HL-60/S4 treated with retinoic acid at 250 ng/mL for 4 days and 3 days (cell line): Measurements from ENCODE around the gene ADSL.

ENCODE experiments used
- in situ Hi-C: fragments of 300-500 bp; cut with MboI; formaldehyde crosslinking; loops from 2 replicates; pipeline ENCODE4 v1.7.0; 2022; ENCODE audit warnings: low sequenced_read_pairs

Gene ADSL

GRCh38 chr22:40326905-40327735 is 19.2 kb upstream of the ADSL start:
- in situ Hi-C loops: loop anchor here (25.0 kb wide), 1 partner anchor 790 kb away; the partner anchor contains the start of gene RPS19BP1

GRCh38 chr22:40328546-40329456 is 17.5 kb upstream of the ADSL start:
- in situ Hi-C loops: loop anchor here (25.0 kb wide), 1 partner anchor 792 kb away; the partner anchor contains the start of gene RPS19BP1

GRCh38 chr22:40329466-40329865 is 16.8 kb upstream of the ADSL start:
- in situ Hi-C loops: loop anchor here (25.0 kb wide), 1 partner anchor 792 kb away; the partner anchor contains the start of gene RPS19BP1

- in situ Hi-C loops: loop anchor here (25.0 kb wide), 1 partner anchor 793 kb away; the partner anchor contains the start of gene RPS19BP1
These were observed 16.2 kb upstream of the ADSL start for GRCh38 chr22:40330086-40330485.

DNA sequence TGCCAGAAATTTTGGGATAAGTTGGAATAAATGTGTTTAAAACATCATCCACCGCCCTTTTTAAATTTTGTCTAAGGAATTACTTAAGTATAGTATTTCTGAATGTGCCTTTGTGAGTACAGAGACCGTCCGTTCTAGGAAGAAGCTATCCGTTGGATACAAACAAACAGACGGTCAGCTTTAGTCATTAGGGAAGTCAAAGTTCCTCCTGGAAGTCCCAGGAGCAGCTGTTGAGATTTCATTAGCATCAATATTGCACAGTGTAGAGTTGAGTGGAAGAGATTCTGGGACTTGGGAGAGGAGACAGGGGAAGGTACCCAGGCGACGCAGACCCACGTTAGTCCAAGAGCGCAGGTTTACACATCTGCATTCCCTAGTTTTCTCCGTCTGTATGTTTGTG is 15.7 kb upstream of the ADSL start:
- in situ Hi-C loops: loop anchor here (25.0 kb wide), 1 partner anchor 793 kb away; the partner anchor contains the start of gene RPS19BP1

GRCh38 chr22:40331706-40332105 is 14.6 kb upstream of the ADSL start:
- in situ Hi-C loops: loop anchor here (25.0 kb wide), 1 partner anchor 794 kb away; the partner anchor contains the start of gene RPS19BP1

GRCh38 chr22:40332319-40332781 is 13.9 kb upstream of the ADSL start:
- in situ Hi-C loops: loop anchor here (25.0 kb wide), 1 partner anchor 795 kb away; the partner anchor contains the start of gene RPS19BP1

- in situ Hi-C loops: loop anchor here (25.0 kb wide), 1 partner anchor 797 kb away; the partner anchor contains the start of gene RPS19BP1
These were observed 12.2 kb upstream of the ADSL start for GRCh38 chr22:40334060-40334459.

- in situ Hi-C loops: loop anchor here (25.0 kb wide), 1 partner anchor 798 kb away; the partner anchor contains the start of gene RPS19BP1
These were observed 11.4 kb upstream of the ADSL start for GRCh38 chr22:40334899-40335298.

DNA sequence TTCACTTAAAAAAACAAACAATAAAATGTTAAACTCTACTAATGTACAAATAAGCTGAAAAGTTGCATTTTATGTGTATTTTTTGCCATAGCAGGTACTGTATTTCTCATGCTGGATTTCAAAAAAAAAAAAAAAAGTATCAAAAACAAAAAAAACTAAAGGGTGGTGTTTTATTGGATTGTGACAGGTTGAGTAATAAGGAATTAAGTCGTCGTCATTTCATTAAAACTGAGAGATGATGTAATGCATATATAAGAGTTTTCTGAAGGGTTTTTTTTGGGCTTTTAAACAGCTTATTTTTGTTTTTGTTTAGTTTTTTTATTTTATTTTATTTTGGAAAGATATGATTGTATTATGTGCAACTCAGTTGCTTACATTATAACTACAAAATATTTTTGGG is 10.9 kb upstream of the ADSL start:
- in situ Hi-C loops: loop anchor here (25.0 kb wide), 1 partner anchor 798 kb away; the partner anchor contains the start of gene RPS19BP1

GRCh38 chr22:40340044-40340443 is 6.3 kb upstream of the ADSL start:
- in situ Hi-C loops: loop anchor here (25.0 kb wide), 1 partner anchor 803 kb away; the partner anchor contains the start of gene RPS19BP1

DNA sequence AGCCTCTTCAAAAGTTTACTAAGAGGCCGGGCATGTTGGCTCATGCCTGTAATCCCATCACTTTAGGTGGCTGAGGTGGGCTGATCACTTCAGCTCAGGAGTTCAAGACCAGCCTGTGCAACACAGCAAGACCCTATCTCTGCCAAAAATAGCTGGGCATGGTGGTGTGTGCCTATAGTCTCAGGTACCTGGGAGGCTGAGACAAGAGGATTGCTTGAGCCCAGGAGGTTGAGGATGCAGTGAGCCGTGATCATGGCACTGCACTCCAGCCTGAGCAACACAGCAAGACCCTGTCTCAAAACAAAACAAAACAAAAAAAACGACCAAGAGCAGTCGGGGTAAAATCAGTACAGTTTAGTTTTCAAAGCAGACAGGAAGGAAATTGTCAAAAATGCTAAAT is 4.7 kb upstream of the ADSL start:
- in situ Hi-C loops: loop anchor here (25.0 kb wide), 1 partner anchor 804 kb away; the partner anchor contains the start of gene RPS19BP1

DNA sequence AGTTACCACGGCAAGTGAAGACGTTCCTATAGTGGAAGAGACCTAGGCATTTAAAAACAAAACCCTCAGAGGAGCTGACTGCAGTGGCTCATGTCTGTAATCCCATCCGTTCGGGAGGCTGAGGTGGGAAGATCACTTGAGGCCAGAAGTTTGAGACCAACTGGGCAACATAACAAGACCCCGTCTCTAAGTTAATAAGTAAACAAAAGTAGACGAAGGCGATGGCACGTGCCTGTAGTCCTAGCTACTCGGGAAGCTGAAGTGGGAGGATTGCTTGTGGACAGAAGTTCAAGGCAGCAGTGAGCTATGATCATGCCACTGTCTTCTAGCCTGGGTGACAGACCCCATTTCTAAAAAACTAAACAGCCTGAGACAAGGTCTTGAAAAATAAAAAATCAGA is 3.8 kb upstream of the ADSL start:
- in situ Hi-C loops: loop anchor here (25.0 kb wide), 1 partner anchor 805 kb away; the partner anchor contains the start of gene RPS19BP1

- in situ Hi-C loops: loop anchor here (25.0 kb wide), 1 partner anchor 808 kb away; the partner anchor contains the start of gene RPS19BP1
These were observed 1.0 kb upstream of the ADSL start for GRCh38 chr22:40345271-40345670.

GRCh38 chr22:40345815-40346184 is 500 bp upstream of the ADSL start:
- in situ Hi-C loops: loop anchor here (25.0 kb wide), 1 partner anchor 808 kb away; the partner anchor contains the start of gene RPS19BP1

DNA sequence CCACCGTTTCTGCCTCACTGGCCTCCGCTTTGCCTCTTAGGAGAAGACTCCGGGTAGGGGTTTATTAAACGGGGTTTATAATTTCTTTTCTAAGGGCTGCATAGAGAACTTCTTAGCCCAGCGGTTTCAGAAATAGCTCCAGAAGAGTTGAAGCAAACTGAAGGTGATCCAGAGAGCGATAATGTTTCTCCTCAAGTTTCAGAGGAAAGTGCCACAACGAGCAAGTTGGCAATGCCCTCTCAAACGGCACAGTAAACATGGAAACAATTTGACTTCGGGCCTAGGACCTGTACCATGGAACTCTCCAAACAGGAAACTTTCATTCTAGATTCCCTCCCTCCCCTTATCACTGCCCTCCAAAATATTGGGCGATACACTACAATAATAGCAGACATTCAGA is 1.0 kb downstream of the ADSL start:
- in situ Hi-C loops: loop anchor here (25.0 kb wide), 1 partner anchor 810 kb away; the partner anchor contains the start of gene RPS19BP1

DNA sequence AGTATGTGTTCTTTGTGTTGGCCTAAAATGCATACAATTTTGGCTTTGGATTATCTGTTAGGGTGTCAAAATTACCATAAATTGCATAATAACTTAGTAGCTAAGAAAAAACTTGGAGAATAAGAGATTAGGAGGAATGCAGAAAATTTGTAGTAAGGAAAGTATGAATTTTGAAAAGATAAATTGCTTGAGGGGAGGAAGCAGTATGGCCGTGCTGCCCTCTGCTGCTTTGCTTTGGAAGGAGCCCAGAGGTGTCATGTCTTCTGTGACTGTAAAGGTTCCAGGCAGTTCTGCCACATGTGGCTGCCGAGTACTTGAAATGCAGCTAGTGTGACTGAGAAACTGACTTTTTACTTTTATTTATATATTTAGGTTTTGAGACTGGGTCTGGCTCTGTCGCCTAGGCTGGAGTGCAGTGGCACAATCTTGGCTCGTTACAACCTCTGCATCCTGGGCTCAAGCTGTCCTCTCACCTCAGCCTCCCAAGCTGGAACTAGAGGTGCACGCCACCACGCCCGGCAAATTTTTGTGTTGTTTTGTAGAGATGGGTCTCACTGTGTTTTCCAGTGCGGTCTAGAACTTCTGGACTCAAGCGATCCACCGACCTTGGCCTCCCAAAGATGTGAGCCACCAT is 1.8 kb downstream of the ADSL start:
- in situ Hi-C loops: loop anchor here (25.0 kb wide), 1 partner anchor 811 kb away; the partner anchor contains the start of gene RPS19BP1

GRCh38 chr22:40352763-40353162 is 6.5 kb downstream of the ADSL start:
- in situ Hi-C loops: no loop called here

DNA sequence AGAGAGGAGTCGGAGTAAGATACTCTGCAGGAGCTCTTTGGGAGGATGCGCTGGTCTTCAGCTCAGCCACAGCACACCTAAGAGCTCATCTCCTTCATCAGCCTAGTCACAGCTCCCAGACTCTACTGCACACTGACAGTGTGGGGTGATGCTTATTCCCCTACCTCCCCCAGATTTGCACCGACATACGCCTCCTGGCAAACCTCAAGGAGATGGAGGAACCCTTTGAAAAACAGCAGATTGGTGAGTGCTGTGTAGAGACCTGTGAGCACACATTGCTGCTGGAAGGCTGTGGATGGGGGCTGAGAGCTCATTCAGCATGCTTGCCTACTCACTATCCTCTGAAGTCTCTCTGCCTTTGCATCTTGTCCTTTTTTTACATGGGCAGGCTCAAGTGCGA is 14.8 kb downstream of the ADSL start:
- in situ Hi-C loops: no loop called here

- in situ Hi-C loops: no loop called here
These were observed 16.8 kb downstream of the ADSL start for GRCh38 chr22:40363059-40363458.
